Tibial artery (tissue), 4 donors: Measurements from ENCODE around the gene PRSS56.
A peak's percentile ranks its signal among the peaks of the same experiment; 100 is the strongest.

Experiments used
- DNase-seq, 2 donors: peaks; one replicate each; pipeline ENCODE4 v3.0.0-alpha.2; 2019
- H3K27ac ChIP-seq, 2 donors: fragments of 200-600 bp; sonication (generic) in 1 of 2; 1 replicate in 1 of 2; 2 replicates in 1 of 2; pipeline ENCODE4 v1.5.1; 2018 to 2019; ENCODE audit warnings: mild to moderate bottlenecking in 1 of 2
- H3K27me3 ChIP-seq, 2 donors: fragments of 200-600 bp; sonication (generic) in 1 of 2; one replicate each; pipeline versions ENCODE4 v1.5.1 to v1.6.0; 2016 to 2019
- H3K36me3 ChIP-seq, 3 donors: fragments of 200-600 bp; sonication (generic) in 2 of 3; one replicate each; pipeline ENCODE4 v1.5.1; 2016 to 2019; ENCODE audit warnings: mild to moderate bottlenecking in 2 of 3
- H3K4me1 ChIP-seq, 4 donors: fragments of 200-600 bp; sonication (generic) in 2 of 4; 1 replicate in 3 of 4; 2 replicates in 1 of 4; pipeline ENCODE4 v1.5.1; 2016 to 2019
- H3K4me3 ChIP-seq, 2 donors: fragments of 200-600 bp; sonication (generic) in 1 of 2; 1 replicate in 1 of 2; 2 replicates in 1 of 2; pipeline ENCODE4 v1.5.1; 2018 to 2019; ENCODE audit warnings: mild to moderate bottlenecking in 2 of 2
- H3K9me3 ChIP-seq, 3 donors: fragments of 200-600 bp; sonication (generic) in 1 of 3; one replicate each; pipeline ENCODE4 v1.5.1; 2016 to 2019
- intact Hi-C: fragments of 100-400 bp; cut with DNase I; formaldehyde crosslinking; loops from one replicate; pipeline ENCODE4 v1.15.0; 2023; ENCODE audit warnings: low total_unique reads
- TF ChIP-seq, protein P1 (sequence below), 2 experiments: fragments of 200-600 bp in 1 of 2; fragments of 450-650 bp in 1 of 2; IDR thresholded peaks; one replicate each; pipeline ENCODE4 v1.5.1; 2017 to 2019; ENCODE audit warnings: antibody characterized with exemption in 2 of 2, mild to moderate bottlenecking in 1 of 2, moderate library complexity in 1 of 2

Gene PRSS56

DNA sequence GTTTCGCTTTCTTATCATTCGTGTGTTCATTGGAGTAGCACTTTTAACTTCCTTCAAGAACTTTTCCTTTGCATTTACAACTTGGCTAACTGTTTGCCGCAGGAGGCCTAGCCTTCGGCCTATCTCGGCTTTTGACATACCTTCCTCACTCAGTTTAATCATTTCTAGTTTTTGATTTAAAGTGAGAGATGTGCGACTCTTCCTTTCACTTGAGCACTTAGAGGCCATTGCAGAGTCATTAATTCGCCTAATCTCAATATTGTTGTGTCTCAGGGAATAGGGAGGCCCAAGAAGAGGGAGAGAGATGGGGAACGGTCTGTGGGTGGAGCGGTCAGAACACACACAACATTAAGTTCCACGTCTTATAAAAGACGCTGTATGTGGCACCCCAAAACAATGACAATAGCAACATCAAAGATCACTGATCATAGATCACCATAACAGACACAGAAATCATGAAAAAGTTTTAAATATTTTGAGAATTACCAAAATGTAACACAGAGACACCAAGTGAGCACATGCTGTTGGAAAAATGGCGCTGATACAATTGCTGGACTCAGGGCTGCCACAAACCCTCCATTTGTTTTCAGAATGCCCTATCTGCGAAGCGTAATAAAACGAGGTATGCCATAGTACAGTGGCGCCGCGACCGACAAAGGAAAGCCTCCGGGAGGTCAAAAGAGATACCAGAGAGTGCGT lies 29.6 kb downstream of the PRSS56 start:
- H3K27me3 ChIP-seq, result no peaks in the 10 kb centered on the region
- DNase-seq, result no peak
- intact Hi-C loops, result no loop called here
- peak overlapping the region; percentile 94 to 99 for H3K27ac ChIP-seq
- H3K9me3 ChIP-seq, result no peaks in the 10 kb centered on the region
- TF ChIP-seq, protein P1, sequence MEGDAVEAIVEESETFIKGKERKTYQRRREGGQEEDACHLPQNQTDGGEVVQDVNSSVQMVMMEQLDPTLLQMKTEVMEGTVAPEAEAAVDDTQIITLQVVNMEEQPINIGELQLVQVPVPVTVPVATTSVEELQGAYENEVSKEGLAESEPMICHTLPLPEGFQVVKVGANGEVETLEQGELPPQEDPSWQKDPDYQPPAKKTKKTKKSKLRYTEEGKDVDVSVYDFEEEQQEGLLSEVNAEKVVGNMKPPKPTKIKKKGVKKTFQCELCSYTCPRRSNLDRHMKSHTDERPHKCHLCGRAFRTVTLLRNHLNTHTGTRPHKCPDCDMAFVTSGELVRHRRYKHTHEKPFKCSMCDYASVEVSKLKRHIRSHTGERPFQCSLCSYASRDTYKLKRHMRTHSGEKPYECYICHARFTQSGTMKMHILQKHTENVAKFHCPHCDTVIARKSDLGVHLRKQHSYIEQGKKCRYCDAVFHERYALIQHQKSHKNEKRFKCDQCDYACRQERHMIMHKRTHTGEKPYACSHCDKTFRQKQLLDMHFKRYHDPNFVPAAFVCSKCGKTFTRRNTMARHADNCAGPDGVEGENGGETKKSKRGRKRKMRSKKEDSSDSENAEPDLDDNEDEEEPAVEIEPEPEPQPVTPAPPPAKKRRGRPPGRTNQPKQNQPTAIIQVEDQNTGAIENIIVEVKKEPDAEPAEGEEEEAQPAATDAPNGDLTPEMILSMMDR (IDR thresholded peaks at IDR 0.05), result no peak
- peaks cover 0 to 8% (median 6%) of the 10 kb centered on the region in 3 donors for H3K36me3 ChIP-seq
- H3K4me1 ChIP-seq, result peaks cover 0 to 33% (median 15%) of the 10 kb centered on the region in 4 donors
- H3K4me3 ChIP-seq, result peak overlapping the region; percentile 83 to 95

DNA sequence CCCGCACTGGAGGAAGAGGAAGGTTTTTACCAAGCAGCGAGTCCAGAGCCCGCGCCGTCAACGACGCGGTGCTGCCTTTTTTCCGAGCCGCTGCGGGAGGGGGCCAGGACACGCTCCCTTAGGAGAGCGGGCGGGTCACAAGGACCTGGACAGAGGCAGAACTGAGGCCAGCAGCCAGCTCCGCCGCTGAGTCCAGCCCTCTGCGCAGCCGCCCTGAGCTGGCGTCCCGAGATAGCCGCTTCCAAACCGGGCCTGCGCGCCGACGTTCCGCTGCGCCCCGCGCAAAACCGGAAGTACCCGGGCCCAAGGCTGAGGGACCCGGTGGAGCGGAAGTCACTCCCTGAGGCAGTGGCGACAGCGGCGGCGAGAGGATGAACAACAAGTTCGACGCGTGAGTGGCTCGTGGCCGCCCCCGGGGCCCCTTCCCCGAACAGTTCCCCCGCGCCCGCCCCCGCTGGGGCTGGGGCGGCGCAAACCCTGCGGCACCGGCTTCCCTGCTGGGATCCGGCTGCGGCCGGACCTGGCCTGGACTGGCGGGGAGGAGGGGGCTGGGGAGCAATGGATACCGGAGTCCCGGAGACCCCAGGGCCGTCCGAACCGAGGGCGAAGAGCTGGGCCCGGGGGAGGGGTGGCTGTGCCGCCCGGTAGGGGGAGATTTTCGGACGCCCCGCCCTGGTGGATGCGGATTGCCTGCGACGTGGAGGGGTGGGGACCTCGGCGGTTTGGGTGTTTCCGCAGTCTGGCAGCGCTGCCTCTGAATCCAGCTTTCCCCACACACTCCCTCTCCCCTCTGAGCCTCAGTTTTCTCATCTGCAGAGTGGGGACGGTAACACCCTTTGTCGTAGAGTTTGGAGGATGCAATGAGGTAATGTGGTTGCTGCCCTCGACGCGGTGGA lies 30.4 kb downstream of the PRSS56 start, which contains the start of the genes EIF4E2 and TIGD1:
Gene EIF4E2, plus strand, starts transcription at position 336 of the 896 bp plus-strand sequence. Its CDS starts 36 bp downstream, at position 372.
Gene TIGD1, minus strand, starts transcription at position 204 of the 896 bp plus-strand sequence. CDS start 675 bp downstream, outside the sequence.
- Histone ChIP-seq H3K4me1 (peaks cover 0 to 37% (median 16%) of the 10 kb centered on the region in 4 donors), H3K27ac (peak within 1 kb of the TSS; percentile 94 to 99), H3K9me3 (no peaks in the 10 kb centered on the region), H3K4me3 (peak within 1 kb of the TSS; percentile 83 to 95), H3K27me3 (no peaks in the 10 kb centered on the region), H3K36me3 (peaks cover 0 to 8% (median 3%) of the 10 kb centered on the region in 3 donors)
- TF ChIP-seq, protein P1 (IDR thresholded peaks at IDR 0.05), result peak; percentile 34 to 53
- intact Hi-C loops, result no loop called here
- peak; percentile 92 to 97 for DNase-seq

DNA sequence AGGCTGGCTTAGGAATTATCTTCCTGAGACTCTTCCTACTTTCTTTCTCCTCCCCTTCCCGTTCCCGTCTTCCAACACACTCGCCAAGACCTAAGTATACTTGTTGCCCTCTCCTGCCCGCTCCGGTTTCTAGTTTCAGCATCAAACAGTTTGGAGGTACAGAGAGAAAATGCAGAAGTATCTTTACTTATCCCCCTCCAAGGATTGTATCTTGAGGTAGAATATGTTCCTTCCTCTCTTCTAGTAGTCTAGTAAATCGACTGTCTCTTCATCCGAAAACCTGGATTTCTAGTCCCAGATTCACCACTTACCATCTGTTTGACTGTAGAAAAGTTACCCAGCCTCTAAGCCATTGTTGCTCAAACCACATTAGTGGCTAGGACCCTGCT lies 31.1 kb downstream of the PRSS56 start:
- Histone ChIP-seq H3K4me3 (peak overlapping the region; percentile 83 to 95), H3K27me3 (no peaks in the 10 kb centered on the region), H3K9me3 (no peaks in the 10 kb centered on the region), H3K36me3 (peaks cover 1 to 8% (median 2%) of the 10 kb centered on the region in 3 donors), H3K4me1 (peaks cover 0 to 37% (median 16%) of the 10 kb centered on the region in 4 donors), H3K27ac (peak overlapping the region; percentile 94 to 99)
- intact Hi-C loops, result no loop called here
- TF ChIP-seq, protein P1 (IDR thresholded peaks at IDR 0.05), result no peak
- DNase-seq, result no peak

DNA sequence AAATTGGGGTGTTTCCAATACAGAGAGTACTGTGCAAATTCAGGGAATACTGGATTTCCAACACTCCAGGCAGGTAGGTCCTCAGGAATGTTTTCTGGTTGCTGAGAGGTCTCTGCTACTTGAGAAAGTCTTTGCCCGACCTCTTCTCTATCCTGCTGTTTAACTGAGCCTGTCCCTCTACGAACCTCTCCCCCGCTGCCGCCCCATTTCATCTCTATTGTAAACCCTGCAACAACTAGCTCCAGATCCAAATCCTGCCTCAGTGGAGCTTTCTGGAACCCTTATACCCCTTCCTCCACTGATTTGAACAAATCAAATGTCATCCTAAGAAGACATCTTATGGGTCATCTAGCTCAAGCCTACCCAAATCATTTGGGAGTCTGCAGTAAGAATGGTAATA lies 31.6 kb downstream of the PRSS56 start:
- Histone ChIP-seq H3K4me3 (peak overlapping the region; percentile 83 to 95), H3K27ac (peak overlapping the region in 1 of 2 donors; percentile 94), H3K9me3 (no peaks in the 10 kb centered on the region), H3K4me1 (peaks cover 0 to 37% (median 16%) of the 10 kb centered on the region in 4 donors), H3K27me3 (no peaks in the 10 kb centered on the region), H3K36me3 (peaks cover 7 to 10% (median 7%) of the 10 kb centered on the region in 3 donors)
- TF ChIP-seq, protein P1 (IDR thresholded peaks at IDR 0.05), result no peak
- DNase-seq, result no peak
- intact Hi-C loops, result no loop called here

DNA sequence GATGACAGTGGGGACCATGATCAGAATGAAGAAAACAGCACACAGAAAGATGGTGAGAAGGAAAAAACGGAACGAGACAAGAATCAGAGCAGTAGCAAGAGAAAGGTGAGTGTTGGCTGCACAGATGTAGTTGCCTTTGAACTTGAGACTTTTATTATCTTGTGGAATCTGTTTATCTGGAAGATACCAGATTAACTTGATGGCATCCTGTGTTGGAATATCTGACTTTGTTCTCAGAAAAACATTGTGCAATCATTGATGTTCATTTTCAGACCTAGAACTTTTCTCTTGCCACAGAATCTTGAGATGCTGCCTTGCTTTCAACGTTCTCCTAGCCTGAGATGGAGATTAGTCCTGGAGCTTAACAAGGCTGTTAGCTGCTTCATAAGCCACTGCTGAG lies 36.2 kb downstream of the PRSS56 start:
- TF ChIP-seq, protein P1 (IDR thresholded peaks at IDR 0.05), result no peak
- DNase-seq, result no peak
- no peak overlapping the region for H3K27ac ChIP-seq
- H3K36me3 ChIP-seq, result peaks cover 40 to 50% (median 42%) of the 10 kb centered on the region in 3 donors
- no peaks in the 10 kb centered on the region for H3K27me3 ChIP-seq
- peaks cover 0 to 28% (median 14%) of the 10 kb centered on the region in 4 donors for H3K4me1 ChIP-seq
- no peaks in the 10 kb centered on the region for H3K9me3 ChIP-seq
- intact Hi-C loops, result no loop called here
- no peak overlapping the region for H3K4me3 ChIP-seq
